ENCODE measurements around the gene PCGF3.

Gene PCGF3

GRCh38 chr4:679104-679481, 26.5 kb upstream of the PCGF3 start:
- Histone ChIP-seq H3K4me1 (ENCODE audit: control insufficient read depth, insufficient read depth, low read length, unreplicated experiment) (peaks cover 23% of the 10 kb centered on the region), H3K4me3 (ENCODE audit: low read depth, low read length) (no peak overlapping the region), H3K79me2 (ENCODE audit: control insufficient read depth, insufficient read depth, low read length, unreplicated experiment) (peaks cover 6% of the 10 kb centered on the region), H3K27me3 (ENCODE audit: insufficient read depth, low read length) (no peaks in the 10 kb centered on the region), H3K27ac (ENCODE audit: low read depth, low read length) (no peak overlapping the region), H2AFZ (ENCODE audit: low read length, unreplicated experiment) (no peak overlapping the region), H3K36me3 (ENCODE audit: insufficient read depth, low read length) (no peaks in the 10 kb centered on the region)

GRCh38 chr4:679629-680028, 26.0 kb upstream of the PCGF3 start:
- Histone ChIP-seq H3K4me3 (ENCODE audit: low read depth, low read length) (no peak overlapping the region), H3K79me2 (ENCODE audit: control insufficient read depth, insufficient read depth, low read length, unreplicated experiment) (peaks cover 6% of the 10 kb centered on the region), H3K27ac (ENCODE audit: low read depth, low read length) (no peak overlapping the region), H2AFZ (ENCODE audit: low read length, unreplicated experiment) (no peak overlapping the region), H3K27me3 (ENCODE audit: insufficient read depth, low read length) (no peaks in the 10 kb centered on the region), H3K36me3 (ENCODE audit: insufficient read depth, low read length) (no peaks in the 10 kb centered on the region), H3K4me1 (ENCODE audit: control insufficient read depth, insufficient read depth, low read length, unreplicated experiment) (peaks cover 23% of the 10 kb centered on the region)

GRCh38 chr4:680091-680490, 25.5 kb upstream of the PCGF3 start:
- peaks cover 23% of the 10 kb centered on the region for H3K4me1 ChIP-seq (ENCODE audit: control insufficient read depth, insufficient read depth, low read length, unreplicated experiment)
- H3K27ac ChIP-seq (ENCODE audit: low read depth, low read length), result no peak overlapping the region
- 0 out of 2 replicates have a peak overlapping the region, but pooled peaks have one; percentile 73 for H3K4me3 ChIP-seq (ENCODE audit: low read depth, low read length)
- no peaks in the 10 kb centered on the region for H3K36me3 ChIP-seq (ENCODE audit: insufficient read depth, low read length)
- no peak overlapping the region for H2AFZ ChIP-seq (ENCODE audit: low read length, unreplicated experiment)
- H3K27me3 ChIP-seq (ENCODE audit: insufficient read depth, low read length), result no peaks in the 10 kb centered on the region
- H3K79me2 ChIP-seq (ENCODE audit: control insufficient read depth, insufficient read depth, low read length, unreplicated experiment), result peaks cover 5% of the 10 kb centered on the region

- Histone ChIP-seq H3K27ac (ENCODE audit: low read depth, low read length) (no peak overlapping the region), H3K4me1 (ENCODE audit: control insufficient read depth, insufficient read depth, low read length, unreplicated experiment) (peaks cover 18% of the 10 kb centered on the region), H3K36me3 (ENCODE audit: insufficient read depth, low read length) (no peaks in the 10 kb centered on the region), H3K79me2 (ENCODE audit: control insufficient read depth, insufficient read depth, low read length, unreplicated experiment) (peaks cover under 1% of the 10 kb centered on the region), H3K4me3 (ENCODE audit: low read depth, low read length) (peak overlapping the region; percentile 73), H2AFZ (ENCODE audit: low read length, unreplicated experiment) (no peak overlapping the region), H3K27me3 (ENCODE audit: insufficient read depth, low read length) (no peaks in the 10 kb centered on the region)
Measured at GRCh38 chr4:680551-680927, 25.1 kb upstream of the PCGF3 start.

- no peak overlapping the region for H3K27ac ChIP-seq (ENCODE audit: low read depth, low read length)
- H3K36me3 ChIP-seq (ENCODE audit: insufficient read depth, low read length), result no peaks in the 10 kb centered on the region
- no peaks in the 10 kb centered on the region for H3K79me2 ChIP-seq (ENCODE audit: control insufficient read depth, insufficient read depth, low read length, unreplicated experiment)
- peak overlapping the region; percentile 50 for H2AFZ ChIP-seq (ENCODE audit: low read length, unreplicated experiment)
- H3K4me1 ChIP-seq (ENCODE audit: control insufficient read depth, insufficient read depth, low read length, unreplicated experiment), result peaks cover 14% of the 10 kb centered on the region
- H3K27me3 ChIP-seq (ENCODE audit: insufficient read depth, low read length), result no peaks in the 10 kb centered on the region
- peak overlapping the region; percentile 73 for H3K4me3 ChIP-seq (ENCODE audit: low read depth, low read length)
Measured at GRCh38 chr4:680928-681645, 24.5 kb upstream of the PCGF3 start.

- no peaks in the 10 kb centered on the region for H3K36me3 ChIP-seq (ENCODE audit: insufficient read depth, low read length)
- no peak overlapping the region for H3K4me3 ChIP-seq (ENCODE audit: low read depth, low read length)
- H3K27ac ChIP-seq (ENCODE audit: low read depth, low read length), result no peak overlapping the region
- peaks cover 18% of the 10 kb centered on the region for H3K4me1 ChIP-seq (ENCODE audit: control insufficient read depth, insufficient read depth, low read length, unreplicated experiment)
- H3K27me3 ChIP-seq (ENCODE audit: insufficient read depth, low read length), result no peaks in the 10 kb centered on the region
- no peaks in the 10 kb centered on the region for H3K79me2 ChIP-seq (ENCODE audit: control insufficient read depth, insufficient read depth, low read length, unreplicated experiment)
- H2AFZ ChIP-seq (ENCODE audit: low read length, unreplicated experiment), result no peak overlapping the region
Measured at GRCh38 chr4:681736-682451, 23.7 kb upstream of the PCGF3 start.

- H3K27ac ChIP-seq (ENCODE audit: low read depth, low read length), result no peak overlapping the region
- H3K4me1 ChIP-seq (ENCODE audit: control insufficient read depth, insufficient read depth, low read length, unreplicated experiment), result peaks cover 20% of the 10 kb centered on the region
- no peaks in the 10 kb centered on the region for H3K79me2 ChIP-seq (ENCODE audit: control insufficient read depth, insufficient read depth, low read length, unreplicated experiment)
- H3K36me3 ChIP-seq (ENCODE audit: insufficient read depth, low read length), result no peaks in the 10 kb centered on the region
- H2AFZ ChIP-seq (ENCODE audit: low read length, unreplicated experiment), result no peak overlapping the region
- H3K4me3 ChIP-seq (ENCODE audit: low read depth, low read length), result no peak overlapping the region
- no peaks in the 10 kb centered on the region for H3K27me3 ChIP-seq (ENCODE audit: insufficient read depth, low read length)
Measured at GRCh38 chr4:682490-683172, 23.0 kb upstream of the PCGF3 start.

GRCh38 chr4:683247-683897, 22.3 kb upstream of the PCGF3 start:
- H3K27ac ChIP-seq (ENCODE audit: low read depth, low read length), result no peak overlapping the region
- H3K36me3 ChIP-seq (ENCODE audit: insufficient read depth, low read length), result no peaks in the 10 kb centered on the region
- peaks cover 24% of the 10 kb centered on the region for H3K4me1 ChIP-seq (ENCODE audit: control insufficient read depth, insufficient read depth, low read length, unreplicated experiment)
- no peaks in the 10 kb centered on the region for H3K27me3 ChIP-seq (ENCODE audit: insufficient read depth, low read length)
- H3K4me3 ChIP-seq (ENCODE audit: low read depth, low read length), result no peak overlapping the region
- H2AFZ ChIP-seq (ENCODE audit: low read length, unreplicated experiment), result no peak overlapping the region
- peaks cover under 1% of the 10 kb centered on the region for H3K79me2 ChIP-seq (ENCODE audit: control insufficient read depth, insufficient read depth, low read length, unreplicated experiment)

- H3K4me1 ChIP-seq (ENCODE audit: control insufficient read depth, insufficient read depth, low read length, unreplicated experiment), result peaks cover 29% of the 10 kb centered on the region
- H3K4me3 ChIP-seq (ENCODE audit: low read depth, low read length), result no peak overlapping the region
- no peaks in the 10 kb centered on the region for H3K27me3 ChIP-seq (ENCODE audit: insufficient read depth, low read length)
- H3K36me3 ChIP-seq (ENCODE audit: insufficient read depth, low read length), result no peaks in the 10 kb centered on the region
- peaks cover 2% of the 10 kb centered on the region for H3K79me2 ChIP-seq (ENCODE audit: control insufficient read depth, insufficient read depth, low read length, unreplicated experiment)
- no peak overlapping the region for H2AFZ ChIP-seq (ENCODE audit: low read length, unreplicated experiment)
- H3K27ac ChIP-seq (ENCODE audit: low read depth, low read length), result no peak overlapping the region
Measured at GRCh38 chr4:683982-684622, 21.5 kb upstream of the PCGF3 start.

GRCh38 chr4:684623-685327, 20.9 kb upstream of the PCGF3 start:
- H3K79me2 ChIP-seq (ENCODE audit: control insufficient read depth, insufficient read depth, low read length, unreplicated experiment), result peaks cover 6% of the 10 kb centered on the region
- H3K36me3 ChIP-seq (ENCODE audit: insufficient read depth, low read length), result no peaks in the 10 kb centered on the region
- H3K4me3 ChIP-seq (ENCODE audit: low read depth, low read length), result no peak overlapping the region
- no peak overlapping the region for H2AFZ ChIP-seq (ENCODE audit: low read length, unreplicated experiment)
- no peaks in the 10 kb centered on the region for H3K27me3 ChIP-seq (ENCODE audit: insufficient read depth, low read length)
- H3K27ac ChIP-seq (ENCODE audit: low read depth, low read length), result no peak overlapping the region
- H3K4me1 ChIP-seq (ENCODE audit: control insufficient read depth, insufficient read depth, low read length, unreplicated experiment), result peaks cover 36% of the 10 kb centered on the region
